GM23248 (cell line): Measurements from ENCODE around the gene MIEN1. TPM values are rescaled to one million over a fixed set of nuclear protein-coding genes. Genes with fewer than 3 reads are reported as not detected.
"Not testable (repeated sequence)": the region's sequence is repeated elsewhere in the genome, so short reads cannot be mapped to it uniquely, and the experiment has no call there.

Source experiments
- DNase-seq: peaks from one replicate; pipeline ENCODE4 v3.0.0-alpha.2; 2015
- H2AFZ ChIP-seq: fragments of 200-600 bp; sonication (generic); 2 replicates; pipeline ENCODE4 v1.6.1; 2016; ENCODE audit warnings: antibody characterized with exemption
- H3F3A ChIP-seq: fragments of 200-600 bp; sonication (generic); 2 replicates; pipeline ENCODE4 v1.6.1; 2016; ENCODE audit warnings: mild to moderate bottlenecking, antibody characterized with exemption, mixed run types; ENCODE audit not compliant: insufficient read depth
- H3K27ac ChIP-seq: fragments of 200-600 bp; sonication (generic); 2 replicates; pipeline ENCODE4 v1.5.1; 2016; ENCODE audit warnings: mild to moderate bottlenecking
- H3K27me3 ChIP-seq: fragments of 200-600 bp; sonication (generic); replicated peaks from 2 replicates; pipeline ENCODE4 v1.6.1; 2016; ENCODE audit warnings: mild to moderate bottlenecking; ENCODE audit not compliant: insufficient read depth
- H3K36me3 ChIP-seq: fragments of 200-600 bp; sonication (generic); 2 replicates; pipeline ENCODE4 v1.6.1; 2016; ENCODE audit warnings: low read depth, mild to moderate bottlenecking
- H3K4me1 ChIP-seq: fragments of 200-600 bp; sonication (generic); 2 replicates; pipeline ENCODE4 v1.6.1; 2016; ENCODE audit warnings: mild to moderate bottlenecking; ENCODE audit not compliant: insufficient read depth
- H3K4me2 ChIP-seq: fragments of 200-600 bp; sonication (generic); one replicate; pipeline ENCODE4 v1.6.1; 2016; ENCODE audit warnings: mild to moderate bottlenecking; ENCODE audit not compliant: unreplicated experiment
- H3K4me3 ChIP-seq: fragments of 200-600 bp; sonication (generic); 2 replicates; pipeline ENCODE4 v1.5.1; 2016; ENCODE audit warnings: mild to moderate bottlenecking
- H3K79me2 ChIP-seq: fragments of 200-600 bp; sonication (generic); 2 replicates; pipeline ENCODE4 v1.6.1; 2016; ENCODE audit warnings: mild to moderate bottlenecking; ENCODE audit not compliant: insufficient read depth
- H3K9ac ChIP-seq: fragments of 200-600 bp; sonication (generic); 2 replicates; pipeline ENCODE4 v1.6.1; 2016; ENCODE audit warnings: mild to moderate bottlenecking
- H3K9me2 ChIP-seq: fragments of 200-600 bp; sonication (generic); 2 replicates; pipeline ENCODE4 v1.6.1; 2016; ENCODE audit warnings: mixed run types, mild to moderate bottlenecking, moderate library complexity; ENCODE audit not compliant: insufficient read depth
- H3K9me3 ChIP-seq: fragments of 200-600 bp; sonication (generic); one replicate; pipeline ENCODE4 v1.6.1; 2017; ENCODE audit warnings: low read depth
- H4K20me1 ChIP-seq: fragments of 200-600 bp; sonication (generic); 2 replicates; pipeline ENCODE4 v1.6.0; 2016; ENCODE audit not compliant: insufficient read depth
- EZH2 ChIP-seq: fragments of 200-600 bp; sonication (generic); IDR thresholded peaks from 2 replicates; pipeline ENCODE4 v1.6.1; 2018; ENCODE audit warnings: antibody characterized with exemption, mild to moderate bottlenecking; ENCODE audit not compliant: insufficient read depth, poor library complexity, severe bottlenecking
- EZH2phosphoT487 ChIP-seq: fragments of 200-600 bp; sonication (generic); IDR thresholded peaks from 2 replicates; pipeline ENCODE4 v1.6.1; 2018; ENCODE audit warnings: antibody characterized with exemption, moderate library complexity, mild to moderate bottlenecking, low read depth; ENCODE audit not compliant: insufficient read depth
- WGBS, 2 experiments: methylation state at CpG; one replicate each; pipeline ENCODE4 v1.1.6; 2015 to 2017; ENCODE audit warnings: low lambda C conversion rate in 2 of 2, low coverage in 1 of 2; ENCODE audit errors: missing lambda C conversion rate in 2 of 2; 5-methylcytosine and 5-hydroxymethylcytosine counted together
- in situ Hi-C: fragments of 300-500 bp; cut with MboI; formaldehyde crosslinking; loops from 2 replicates; pipeline ENCODE4 v1.15.0; 2020
- polyA plus RNA-seq: library from polyadenylated mRNA; unstranded; fragments of >200 nt; fragmentation: Nextera tagmentation; extraction: Ambion mirVana; gene quantifications from 2 replicates; pipeline ENCODE4 v1.2.1, GENCODE V29; 2016
- total RNA-seq: library from RNA; depleted of rRNA; stranded (reverse); fragments of >200 nt; shearing (Covaris generic); gene quantifications from 2 replicates; pipeline ENCODE4 v1.2.3, GENCODE V29; 2014

The MIEN1 gene
- total and polyA plus RNA-seq, 2 experiments from 2014 or later, result 33.6 to 85.4 TPM

- TF ChIP-seq EZH2phosphoT487, result no peak
- TF ChIP-seq EZH2, result no peak
- DNase-seq, result no peak
- Histone ChIP-seq H3K27me3 (0 out of 2 replicates have a peak, but pooled peaks cover under 1% of the 10 kb centered on the region), H3K36me3 (no peaks in the 10 kb centered on the region), H3K9me2 (no peaks in the 10 kb centered on the region), H3K4me2 (no peak overlapping the region), H3K4me3 (no peak overlapping the region), H3F3A (peaks cover 12% of the 10 kb centered on the region), H3K27ac (no peak overlapping the region), H2AFZ (no peak overlapping the region), H4K20me1 (no peaks in the 10 kb centered on the region), H3K79me2 (no peaks in the 10 kb centered on the region), H3K4me1 (no peaks in the 10 kb centered on the region), H3K9me3 (no peaks in the 10 kb centered on the region), H3K9ac (no peak overlapping the region)
- WGBS, 2 experiments, result 40 to 46% methylated on average over 5 of the region's 5 CpGs
- in situ Hi-C loops, result loop anchor here (10.0 kb wide), 1 partner anchor 126 kb away; the partner anchor contains the start of gene PPP1R1B
Measured at GRCh38 chr17:39751016-39751543, 20.7 kb upstream of the MIEN1 start.

GRCh38 chr17:39750131-39751015, 20.0 kb upstream of the MIEN1 start:
- no peak overlapping the region for H3K4me2 ChIP-seq
- TF ChIP-seq EZH2 (no peak), EZH2phosphoT487 (no peak)
- no peaks in the 10 kb centered on the region for H3K9me2 ChIP-seq
- no peak overlapping the region for H3K4me3 ChIP-seq
- no peaks in the 10 kb centered on the region for H4K20me1 ChIP-seq
- WGBS, 2 experiments, result 52% methylated on average over 9 of the region's 9 CpGs
- peaks cover 12% of the 10 kb centered on the region for H3F3A ChIP-seq
- H3K79me2 ChIP-seq, result no peaks in the 10 kb centered on the region
- in situ Hi-C loops, result loop anchor here (10.0 kb wide), 1 partner anchor 126 kb away; the partner anchor contains the start of gene PPP1R1B
- H3K9ac ChIP-seq, result no peak overlapping the region
- no peaks in the 10 kb centered on the region for H3K9me3 ChIP-seq
- no peak overlapping the region for H2AFZ ChIP-seq
- H3K27ac ChIP-seq, result no peak overlapping the region
- H3K36me3 ChIP-seq, result no peaks in the 10 kb centered on the region
- no peaks in the 10 kb centered on the region for H3K27me3 ChIP-seq
- H3K4me1 ChIP-seq, result no peaks in the 10 kb centered on the region
- no peak for DNase-seq

GRCh38 chr17:39748444-39749034, 18.2 kb upstream of the MIEN1 start:
- H3K4me2 ChIP-seq, H3K36me3 ChIP-seq, DNase-seq, H3K79me2 ChIP-seq, H3K9me3 ChIP-seq, H3F3A ChIP-seq, H3K4me3 ChIP-seq, H4K20me1 ChIP-seq, H3K27me3 ChIP-seq, H3K9ac ChIP-seq, H3K9me2 ChIP-seq, H3K4me1 ChIP-seq, H3K27ac ChIP-seq, H2AFZ ChIP-seq, in situ Hi-C loops: not testable (repeated sequence)
- WGBS, 2 experiments, result 85 to 96% methylated on average over 8 of the region's 8 CpGs

GRCh38 chr17:39747745-39748144, 17.4 kb upstream of the MIEN1 start:
- Histone ChIP-seq H4K20me1 (no peaks in the 10 kb centered on the region), H2AFZ (no peak overlapping the region), H3F3A (peaks cover 4% of the 10 kb centered on the region; the same call in 1 of the 2 replicates), H3K9me3 (no peaks in the 10 kb centered on the region), H3K4me2 (no peak overlapping the region), H3K27me3 (no peaks in the 10 kb centered on the region), H3K9ac (no peak overlapping the region), H3K36me3 (no peaks in the 10 kb centered on the region), H3K4me3 (no peak overlapping the region), H3K9me2 (no peaks in the 10 kb centered on the region), H3K79me2 (no peaks in the 10 kb centered on the region), H3K27ac (no peak overlapping the region), H3K4me1 (no peaks in the 10 kb centered on the region)
- in situ Hi-C loops, result no loop called here
- TF ChIP-seq EZH2 (no peak), EZH2phosphoT487 (no peak)
- 61 to 65% methylated on average over 4 of the region's 4 CpGs for WGBS, 2 experiments
- DNase-seq, result no peak
